SK-N-SH (cell line): ENCODE data around the gene SWI5. TPM values are rescaled to one million over a fixed set of nuclear protein-coding genes. Genes with fewer than 3 reads are reported as not detected.

Experiments
- CTCF ChIA-PET: fragments of 300-600, 350-600 bp; formaldehyde crosslinking; extraction: SDS; loops from one replicate; lab custom pipeline; 2021; lab: Yijun Ruan, JAX
- POLR2A ChIA-PET: fragments of 350-600 bp; sonication (Branson Sonifier 250); formaldehyde crosslinking; extraction: SDS; loops from one replicate; lab custom pipeline; 2020; ENCODE audit warnings: antibody characterized with exemption, inconsistent platforms; lab: Yijun Ruan, JAX
- DNase-seq: peaks from one replicate; pipeline ENCODE4 v3.0.0; 2012
- H2AFZ ChIP-seq: fragments of 200-600 bp; sonication (generic); 2 replicates; pipeline ENCODE4 v1.8.1; 2016; ENCODE audit warnings: antibody characterized with exemption, mild to moderate bottlenecking, low read depth
- H3F3A ChIP-seq: fragments of 200-600 bp; sonication (generic); replicated peaks from 2 replicates; pipeline ENCODE3; 2016; ENCODE audit warnings: antibody characterized with exemption, mild to moderate bottlenecking; ENCODE audit not compliant: insufficient read depth
- H3K27ac ChIP-seq, 2 experiments: fragments of 200-500 bp in 1 of 2; fragments of 200-600 bp in 1 of 2; sonication (Bioruptor generic) in 1 of 2; sonication (generic), shearing (Covaris generic) in 1 of 2; 2 replicates each; pipeline versions ENCODE4 v1.5.1 to v1.6.1; 2014 to 2016; ENCODE audit warnings: low read depth in 2 of 2, inconsistent platforms in 1 of 2, low read length in 1 of 2, mild to moderate bottlenecking in 1 of 2, mixed read lengths in 1 of 2
- H3K27me3 ChIP-seq: fragments of 200-600 bp; sonication (generic), shearing (Covaris generic); 2 replicates; pipeline ENCODE4 v1.6.1; 2016; ENCODE audit warnings: mixed run types; ENCODE audit not compliant: insufficient read depth
- H3K36me3 ChIP-seq, 2 experiments: fragments of 200-500 bp in 1 of 2; fragments of 200-600 bp in 1 of 2; sonication (Bioruptor generic) in 1 of 2; sonication (generic) in 1 of 2; replicated peaks in 1 of 2; 2 replicates each; pipeline versions ENCODE3 to v1.5.1; 2014 to 2016; ENCODE audit warnings: low read length in 1 of 2, mild to moderate bottlenecking in 1 of 2; ENCODE audit not compliant: insufficient read depth in 2 of 2, control insufficient read depth in 1 of 2
- H3K4me1 ChIP-seq, 2 experiments: fragments of 200-500 bp in 1 of 2; fragments of 200-600 bp in 1 of 2; sonication (Bioruptor generic) in 1 of 2; sonication (generic), shearing (Covaris generic) in 1 of 2; 2 replicates each; pipeline versions ENCODE4 v1.5.1 to v1.6.1; 2014 to 2016; ENCODE audit warnings: low read depth in 1 of 2, low read length in 1 of 2, mixed run types in 1 of 2; ENCODE audit not compliant: insufficient read depth in 2 of 2, control insufficient read depth in 1 of 2
- H3K4me2 ChIP-seq: fragments of 200-600 bp; sonication (generic), shearing (Covaris generic); 2 replicates; pipeline ENCODE4 v1.6.1; 2017; ENCODE audit warnings: mixed run types
- H3K4me3 ChIP-seq, 2 experiments: fragments of 200-500 bp in 1 of 2; fragments of 200-600 bp in 1 of 2; sonication (Bioruptor generic) in 1 of 2; sonication (generic), shearing (Covaris generic) in 1 of 2; 2 replicates each; pipeline versions ENCODE4 v1.5.1 to v1.8.1; 2014 to 2016; ENCODE audit warnings: low read depth in 2 of 2, inconsistent platforms in 1 of 2, low read length in 1 of 2, mild to moderate bottlenecking in 1 of 2, mixed read lengths in 1 of 2, moderate library complexity in 1 of 2
- H3K79me2 ChIP-seq: fragments of 200-600 bp; sonication (generic); 2 replicates; pipeline ENCODE4 v1.8.1; 2017; ENCODE audit warnings: mild to moderate bottlenecking; ENCODE audit not compliant: insufficient read depth
- H3K9ac ChIP-seq: fragments of 200-600 bp; sonication (generic); 2 replicates; pipeline ENCODE4 v1.6.1; 2017; ENCODE audit warnings: mixed run types
- H3K9me2 ChIP-seq: fragments of 200-600 bp; sonication (generic); 2 replicates; pipeline ENCODE4 v1.6.1; 2017; ENCODE audit warnings: mixed run types
- H3K9me3 ChIP-seq: fragments of 200-600 bp; sonication (generic); 2 replicates; pipeline ENCODE4 v1.6.1; 2017; ENCODE audit warnings: mixed run types, mild to moderate bottlenecking, moderate library complexity
- H4K20me1 ChIP-seq: fragments of 200-600 bp; sonication (generic); 2 replicates; pipeline ENCODE4 v1.6.1; 2017; ENCODE audit warnings: mild to moderate bottlenecking, mixed run types; ENCODE audit not compliant: insufficient read depth
- CTCF ChIP-seq: fragments of 200-600 bp; sonication (generic); IDR thresholded peaks from 2 replicates; pipeline ENCODE4 v1.6.1; 2017; ENCODE audit warnings: antibody characterized with exemption, mild to moderate bottlenecking, moderate library complexity
- EP300 ChIP-seq, 2 experiments: IDR thresholded peaks; 2 replicates each; pipeline versions ENCODE4 v1.4.0 to v1.6.1; 2012; ENCODE audit warnings: borderline replicate concordance in 1 of 2, low read depth in 1 of 2, low read length in 1 of 2
- EZH2phosphoT487 ChIP-seq: fragments of 200-600 bp; sonication (generic); IDR thresholded peaks from 2 replicates; pipeline ENCODE4 v1.6.1; 2017; ENCODE audit warnings: low read depth, mixed run types, mild to moderate bottlenecking, antibody characterized with exemption, moderate library complexity, borderline replicate concordance
- FOXJ3 ChIP-seq: sonication (generic); formaldehyde crosslinking; IDR thresholded peaks from 2 replicates; pipeline ENCODE4 v1.5.1; 2020; ENCODE audit warnings: mild to moderate bottlenecking, missing genetic modification reagents
- FOXM1 ChIP-seq: IDR thresholded peaks from 2 replicates; pipeline ENCODE4 v1.4.0; 2012; ENCODE audit warnings: low read depth, mild to moderate bottlenecking
- GABPA ChIP-seq: IDR thresholded peaks from 2 replicates; pipeline ENCODE4 v1.4.0; 2012; ENCODE audit warnings: low read depth, mild to moderate bottlenecking
- GATA2 ChIP-seq: sonication (generic); formaldehyde crosslinking; IDR thresholded peaks from 2 replicates; pipeline ENCODE4 v1.5.0; 2020; ENCODE audit warnings: mild to moderate bottlenecking, missing genetic modification reagents
- IRF3 ChIP-seq: fragments of 150-350 bp; IDR thresholded peaks from 2 replicates; pipeline ENCODE4 v1.6.1; 2016; ENCODE audit warnings: mild to moderate bottlenecking, low read depth, low read length
- NFIC ChIP-seq: IDR thresholded peaks from 2 replicates; pipeline ENCODE4 v1.4.0; 2012; ENCODE audit warnings: borderline replicate concordance
- RAD21 ChIP-seq: IDR thresholded peaks from 2 replicates; pipeline ENCODE4 v1.6.1; 2012; ENCODE audit warnings: mild to moderate bottlenecking, low read length
- RCOR1 ChIP-seq: fragments of 150-350 bp; IDR thresholded peaks from 2 replicates; pipeline ENCODE4 v1.6.1; 2017; ENCODE audit warnings: antibody characterized with exemption, low read length
- REST ChIP-seq: IDR thresholded peaks from 2 replicates; pipeline ENCODE4 v1.6.1; 2012; ENCODE audit warnings: mild to moderate bottlenecking, low read depth, low read length, moderate library complexity
- RFX5 ChIP-seq: IDR thresholded peaks from 2 replicates; pipeline ENCODE4 v1.6.1; 2012; ENCODE audit warnings: mild to moderate bottlenecking, improper control_type of control experiment, low read length
- RXRA ChIP-seq: IDR thresholded peaks from 2 replicates; pipeline ENCODE4 v1.4.0; 2012; ENCODE audit warnings: low read depth, mild to moderate bottlenecking, borderline replicate concordance
- SIN3A ChIP-seq: IDR thresholded peaks from 2 replicates; pipeline ENCODE4 v1.6.1; 2012; ENCODE audit warnings: low read depth, mild to moderate bottlenecking, low read length, moderate library complexity, borderline replicate concordance
- SMC3 ChIP-seq: IDR thresholded peaks from 2 replicates; pipeline ENCODE4 v1.6.1; 2012; ENCODE audit warnings: low read depth, low read length, improper control_type of control experiment
- TCF12 ChIP-seq: IDR thresholded peaks from 2 replicates; pipeline ENCODE4 v1.4.0; 2012
- TEAD4 ChIP-seq: IDR thresholded peaks from 2 replicates; pipeline ENCODE4 v1.4.0; 2012; ENCODE audit warnings: mild to moderate bottlenecking, borderline replicate concordance; ENCODE audit not compliant: insufficient read depth
- USF1 ChIP-seq: IDR thresholded peaks from 2 replicates; pipeline ENCODE4 v1.4.0; 2012; ENCODE audit warnings: low read depth, borderline replicate concordance
- USF2 ChIP-seq: fragments of 150-350 bp; IDR thresholded peaks from 2 replicates; pipeline ENCODE4 v1.6.1; 2017; ENCODE audit warnings: antibody characterized with exemption, low read length, low read depth, borderline replicate concordance
- YY1 ChIP-seq: IDR thresholded peaks from 2 replicates; pipeline ENCODE4 v1.4.0; 2012; ENCODE audit warnings: low read depth, mild to moderate bottlenecking
- ZBTB33 ChIP-seq: IDR thresholded peaks from 2 replicates; pipeline ENCODE4 v1.4.0; 2012; ENCODE audit warnings: low read depth, borderline replicate concordance
- whole genome bisulfite sequencing: methylation state at CpG from one replicate; pipeline ENCODE4 v1.1.6; 2017; ENCODE audit warnings: low lambda C conversion rate; 5-methylcytosine and 5-hydroxymethylcytosine counted together
- polyA plus RNA-seq, 3 experiments: library from polyadenylated mRNA; depleted of rRNA; stranded (reverse); fragments of >200 nt; gene quantifications; 2 replicates each; pipeline ENCODE4 v1.2.3, GENCODE V29; 2012

The SWI5 gene
- polyA plus RNA-seq (2012; rRNA removed), result 84.1 and 89.7 TPM in 2 replicates
- 63.4 and 76.6 TPM in 2 replicates for polyA plus RNA-seq (2012; cell fraction: cytosol; rRNA removed)
- polyA plus RNA-seq (2012; cell fraction: nucleus; rRNA removed), result 27.7 and 32.2 TPM in 2 replicates

- H3K4me3 ChIP-seq, result peak within 1 kb of the TSS; percentile 85 to 90
- H4K20me1 ChIP-seq, result peaks cover 19% of the 10 kb centered on the region; the same call in 1 of the 2 replicates
- no peaks in the 10 kb centered on the region for H3K9me2 ChIP-seq
- H3F3A ChIP-seq, result no peaks in the 10 kb centered on the region
- peak within 1 kb of the TSS; percentile 91 for H2AFZ ChIP-seq
- no peaks in the 10 kb centered on the region for H3K9me3 ChIP-seq
- H3K4me1 ChIP-seq, result peaks cover 0 to 15% of the 10 kb centered on the region in 2 experiments; a peak in 1 of 4 replicates
- peak within 1 kb of the TSS; percentile 98 for H3K9ac ChIP-seq
- peak; percentile 98 for DNase-seq
- H3K27me3 ChIP-seq, result no peaks in the 10 kb centered on the region
- ChIA-PET CTCF (interaction anchor here (0.8 to 1.9 kb wide), 4 partner anchors 19 to 83 kb away, joined by 3 to 5 read pairs (median 4); no protein-coding TSS in a partner anchor), POLR2A (interaction anchor here (0.5 to 1.0 kb wide), 5 partner anchors 8 to 85 kb away, joined by 3 to 4 read pairs (median 3); no protein-coding TSS in a partner anchor)
- H3K36me3 ChIP-seq, result peaks cover 24 to 29% of the 10 kb centered on the region in 2 experiments
- peaks cover 61% of the 10 kb centered on the region for H3K79me2 ChIP-seq
- H3K4me2 ChIP-seq, result peak within 1 kb of the TSS; percentile 97
- WGBS, result under 1% methylated on average over 14 of the region's 38 CpGs
- H3K27ac ChIP-seq, result peak within 1 kb of the TSS; percentile 75 to 91
- no peak for TF ChIP-seq YY1
- no peak for TF ChIP-seq FOXM1
- TF ChIP-seq TCF12, result no peak
- TF ChIP-seq ZBTB33, result no peak
- TF ChIP-seq EZH2phosphoT487, result no peak
- TF ChIP-seq SMC3, result no peak
- no peak for TF ChIP-seq RXRA
- no peak for TF ChIP-seq CTCF
- TF ChIP-seq USF2, result no peak
- peak; percentile 31; the same call in 1 of the 2 replicates for TF ChIP-seq USF1
- no peak for TF ChIP-seq SIN3A
- TF ChIP-seq RCOR1, result no peak; the same call in 1 of the 2 replicates
- no peak for TF ChIP-seq EP300 (IDR thresholded peaks at IDR 0.05; ENCODE audit: borderline replicate concordance in 1 of 2, low read depth in 1 of 2, low read length in 1 of 2)
- TF ChIP-seq GABPA, result no peak
- no peak for TF ChIP-seq FOXJ3 (CRISPR knock-in tag)
- TF ChIP-seq RAD21, result no peak
- TF ChIP-seq TEAD4, result no peak
- 0 out of 2 replicates have a peak, but pooled peaks have one; percentile 42 for TF ChIP-seq RFX5
- no peak for TF ChIP-seq NFIC
- TF ChIP-seq REST, result no peak
- no peak for TF ChIP-seq IRF3
- no peak for TF ChIP-seq GATA2 (CRISPR knock-in tag)
Observed at GRCh38 chr9:128276008-128276573, at the start of gene SWI5. Gene SWI5, plus strand, starts transcription at chr9:128276276.
